T-helper 1 cell treated with Interleukin-12 subunit alpha and Interleukin-12 subunit beta and Interleukin-4 antibody, amounts not matched to agents 30 ng/mL and 1 ng/mL, for 36 hours (primary cell): Measurements from ENCODE around the gene CFAP210. TPM values are rescaled to one million over a fixed set of nuclear protein-coding genes. Genes with fewer than 3 reads are reported as not detected.
"Not testable (repeated sequence)": the region's sequence is repeated elsewhere in the genome, so short reads cannot be mapped to it uniquely, and the experiment has no call there.

Experiments
- intact Hi-C: fragments of 100-400 bp; cut with micrococcal nuclease; formaldehyde crosslinking; loops from one replicate; pipeline ENCODE4 v1.15.1; 2024
- total RNA-seq: library from RNA; stranded (reverse); gene quantifications from 2 replicates; pipeline ENCODE4 v1.2.3, GENCODE V29; 2022

The CFAP210 gene
- total RNA-seq, 1 donor from 2014 or later: not detected

- intact Hi-C loops: no loop called here
These were observed 19.1 kb upstream of the CFAP210 start for GRCh38 chr2:169713331-169713730.

GRCh38 chr2:169712791-169713227, 18.6 kb upstream of the CFAP210 start:
- intact Hi-C loops: no loop called here

GRCh38 chr2:169711751-169712509, 17.7 kb upstream of the CFAP210 start:
- intact Hi-C loops: no loop called here

GRCh38 chr2:169709981-169710380, 15.8 kb upstream of the CFAP210 start:
- intact Hi-C loops: no loop called here

- intact Hi-C loops: no loop called here
These were observed 15.1 kb upstream of the CFAP210 start for GRCh38 chr2:169709331-169709730.

GRCh38 chr2:169707626-169708025, 13.4 kb upstream of the CFAP210 start:
- intact Hi-C loops: no loop called here

GRCh38 chr2:169705927-169706326, 11.7 kb upstream of the CFAP210 start:
- intact Hi-C loops: no loop called here

GRCh38 chr2:169704160-169704708, 10.0 kb upstream of the CFAP210 start:
- intact Hi-C loops: no loop called here

- intact Hi-C loops: no loop called here
These were observed 8.8 kb upstream of the CFAP210 start for GRCh38 chr2:169702996-169703395.

- intact Hi-C loops: not testable (repeated sequence)
These were observed 5.0 kb upstream of the CFAP210 start for GRCh38 chr2:169699173-169699572.

- intact Hi-C loops: no loop called here
These were observed 2.2 kb upstream of the CFAP210 start for GRCh38 chr2:169696381-169696780.

GRCh38 chr2:169694894-169695260, 672 bp upstream of the CFAP210 start:
- intact Hi-C loops: loop anchor here (1.0 to 5.0 kb wide), 12 partner anchors 12 to 1739 kb away; partner anchors contain the start of genes BBS5, DCAF17, FASTKD1 and GORASP2

- intact Hi-C loops: loop anchor here (2.0 to 5.0 kb wide), 2 partner anchors 329 to 586 kb away; no protein-coding TSS in a partner anchor
These were observed 845 bp downstream of the CFAP210 start for GRCh38 chr2:169693360-169693759.

GRCh38 chr2:169692718-169693117, 1.5 kb downstream of the CFAP210 start:
- intact Hi-C loops: loop anchor here (2.0 to 5.0 kb wide), 2 partner anchors 328 to 585 kb away; no protein-coding TSS in a partner anchor

GRCh38 chr2:169690958-169691357, 3.2 kb downstream of the CFAP210 start:
- intact Hi-C loops: loop anchor here (5.0 kb wide), 1 partner anchor 584 kb away; no protein-coding TSS in a partner anchor

- intact Hi-C loops: not testable (repeated sequence)
These were observed 6.3 kb downstream of the CFAP210 start for GRCh38 chr2:169687943-169688342.

GRCh38 chr2:169686825-169687224, 7.4 kb downstream of the CFAP210 start:
- intact Hi-C loops: not testable (repeated sequence)

GRCh38 chr2:169684712-169685111, 9.5 kb downstream of the CFAP210 start:
- intact Hi-C loops: not testable (repeated sequence)

- intact Hi-C loops: no loop called here
These were observed 10.1 kb downstream of the CFAP210 start for GRCh38 chr2:169684135-169684565.

GRCh38 chr2:169683425-169684134, 10.6 kb downstream of the CFAP210 start:
- intact Hi-C loops: loop anchor here (1.0 kb wide), 1 partner anchor 11 kb away; the partner anchor contains the start of genes CFAP210 and PHOSPHO2

GRCh38 chr2:169683054-169683424, 11.2 kb downstream of the CFAP210 start:
- intact Hi-C loops: loop anchor here (1.0 kb wide), 1 partner anchor 11 kb away; the partner anchor contains the start of genes CFAP210 and PHOSPHO2

GRCh38 chr2:169676850-169677249, 17.4 kb downstream of the CFAP210 start:
- intact Hi-C loops: no loop called here
